Coronary artery (tissue), 2 donors: ENCODE results near the gene LDB3.

Experiments
- DNase-seq: peaks from one replicate; pipeline ENCODE4 v3.0.0-alpha.2; 2017; ENCODE audit warnings: low spot score
- H3K27ac ChIP-seq, 2 donors: fragments of 200-600 bp; sonication (generic); one replicate each; pipeline ENCODE4 v1.5.1; 2016 to 2019
- H3K4me3 ChIP-seq: fragments of 200-600 bp; sonication (generic); 2 replicates; pipeline ENCODE4 v1.5.1; 2016; ENCODE audit warnings: mild to moderate bottlenecking, moderate library complexity
- CTCF ChIP-seq: fragments of 200-600 bp; sonication (generic); IDR thresholded peaks from one replicate; pipeline ENCODE4 v1.5.1; 2019; ENCODE audit warnings: antibody characterized with exemption

Gene LDB3

GRCh38 chr10:86685416-86685815 is 17.1 kb downstream of the LDB3 start:
- Histone ChIP-seq H3K4me3 (no peak overlapping the region), H3K27ac (peak overlapping the region; percentile 73 to 95)
- DNase-seq, result no peak
- no peak for TF ChIP-seq CTCF

- TF ChIP-seq CTCF, result no peak
- no peak overlapping the region for H3K4me3 ChIP-seq
- peak overlapping the region in 1 of 2 donors; percentile 95 for H3K27ac ChIP-seq
- DNase-seq, result no peak
These were observed 17.8 kb downstream of the LDB3 start for GRCh38 chr10:86685893-86686632.

GRCh38 chr10:86686972-86687371 is 18.7 kb downstream of the LDB3 start:
- H3K27ac ChIP-seq, result peak overlapping the region; percentile 8 to 77
- DNase-seq, result no peak
- no peak overlapping the region for H3K4me3 ChIP-seq
- TF ChIP-seq CTCF, result no peak

DNA sequence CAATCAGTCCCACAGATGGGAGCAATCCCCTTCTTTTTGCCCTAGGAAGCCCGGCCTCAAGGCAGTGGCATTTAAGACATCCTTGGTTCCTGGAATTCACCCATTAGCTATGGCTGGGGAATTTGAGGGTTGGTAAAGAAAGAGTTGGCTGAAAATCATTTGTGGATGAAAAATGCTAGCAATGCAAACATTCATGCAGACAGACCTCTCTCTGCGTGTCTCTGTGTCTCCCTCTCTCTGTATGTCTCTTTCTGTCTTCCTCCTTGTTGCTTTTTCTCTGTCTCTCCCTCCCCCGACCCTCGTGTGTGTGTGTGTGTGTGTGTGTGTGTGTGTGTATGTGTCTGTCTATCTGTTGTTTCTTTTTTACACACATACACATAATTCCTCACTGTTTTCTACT is 19.4 kb downstream of the LDB3 start:
- no peak for TF ChIP-seq CTCF
- DNase-seq, result no peak
- peak overlapping the region; percentile 8 to 77 for H3K27ac ChIP-seq

GRCh38 chr10:86688398-86688921 is 20.1 kb downstream of the LDB3 start:
- peak overlapping the region in 1 of 2 donors; percentile 77 for H3K27ac ChIP-seq
- no peak for DNase-seq
- no peak overlapping the region for H3K4me3 ChIP-seq
- peak; percentile 64 for TF ChIP-seq CTCF

More for the DNA sequence above, 19.4 kb downstream of the LDB3 start:
- no peak overlapping the region for H3K4me3 ChIP-seq

- no peak for DNase-seq
- peak overlapping the region in 1 of 2 donors; percentile 42 for H3K27ac ChIP-seq
- TF ChIP-seq CTCF, result no peak
- H3K4me3 ChIP-seq, result no peak overlapping the region
These were observed 20.8 kb downstream of the LDB3 start for GRCh38 chr10:86689146-86689545.

DNA sequence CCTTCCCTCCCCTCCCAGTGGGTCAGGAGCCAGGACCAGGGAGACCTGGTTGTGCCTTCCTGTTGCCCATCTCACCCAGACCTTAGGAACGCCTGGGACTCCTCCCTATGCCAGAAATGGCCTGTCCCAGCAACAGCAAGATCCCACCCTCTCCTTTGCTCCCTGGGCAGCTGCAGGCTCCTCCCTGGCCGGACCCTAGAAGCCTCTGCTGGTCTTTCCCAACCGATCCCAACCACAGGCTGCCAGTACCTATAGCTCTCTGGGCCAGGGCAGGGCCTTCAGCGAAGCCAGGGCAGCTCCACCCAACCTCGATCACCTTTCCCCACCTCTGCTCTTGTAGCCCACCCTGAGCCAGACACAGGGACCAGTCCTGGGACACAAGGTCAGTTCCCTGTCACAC is 21.9 kb downstream of the LDB3 start:
- no peak for TF ChIP-seq CTCF
- DNase-seq, result no peak
- Histone ChIP-seq H3K4me3 (no peak overlapping the region), H3K27ac (peak overlapping the region; percentile 42 to 52)
